HG02610 (cell line): ENCODE results near the gene SCYGR2.

Experiments
- ATAC-seq: cut with Tn5 transposase; IDR thresholded peaks from one replicate; pipeline ENCODE4 v1.9.1; 2021; ENCODE audit warnings: mild to moderate bottlenecking, moderate library complexity; ENCODE audit not compliant: unreplicated experiment

SCYGR2 gene

DNA sequence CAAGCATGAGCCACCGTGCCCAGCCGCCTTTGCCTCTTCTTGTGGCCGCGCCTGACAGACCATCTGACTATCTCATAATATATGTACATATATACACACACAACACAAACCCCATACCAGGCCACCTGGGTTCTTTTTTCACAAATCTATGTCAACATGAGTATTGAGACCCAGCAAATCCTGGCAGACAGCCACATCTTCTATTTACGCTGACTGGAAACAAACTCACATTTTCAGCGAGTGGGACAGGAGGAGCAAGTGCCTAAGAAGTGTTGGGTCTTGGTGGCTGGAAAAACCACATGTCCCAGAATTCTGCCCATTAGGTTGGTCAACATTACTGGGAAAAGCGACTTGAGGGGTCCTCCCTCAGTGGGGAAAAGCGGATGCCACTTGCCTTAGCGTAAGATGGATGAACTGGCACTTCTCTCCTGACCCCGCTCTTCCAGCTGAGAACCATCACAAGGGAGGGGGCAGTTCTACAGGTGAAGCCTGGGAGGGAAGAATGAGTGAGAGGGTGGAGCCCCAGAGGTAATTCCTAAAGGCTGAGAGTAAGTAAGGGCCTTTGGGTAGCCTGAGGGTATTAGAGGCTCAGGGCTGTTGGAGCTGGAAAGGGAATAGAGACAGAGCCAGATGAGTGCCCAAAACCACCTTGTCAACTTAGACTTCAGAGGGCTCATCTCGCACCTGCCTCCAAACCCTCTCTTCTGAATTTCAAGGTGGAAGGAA, 14.0 kb downstream of the SCYGR2 start:
- no peak for ATAC-seq

DNA sequence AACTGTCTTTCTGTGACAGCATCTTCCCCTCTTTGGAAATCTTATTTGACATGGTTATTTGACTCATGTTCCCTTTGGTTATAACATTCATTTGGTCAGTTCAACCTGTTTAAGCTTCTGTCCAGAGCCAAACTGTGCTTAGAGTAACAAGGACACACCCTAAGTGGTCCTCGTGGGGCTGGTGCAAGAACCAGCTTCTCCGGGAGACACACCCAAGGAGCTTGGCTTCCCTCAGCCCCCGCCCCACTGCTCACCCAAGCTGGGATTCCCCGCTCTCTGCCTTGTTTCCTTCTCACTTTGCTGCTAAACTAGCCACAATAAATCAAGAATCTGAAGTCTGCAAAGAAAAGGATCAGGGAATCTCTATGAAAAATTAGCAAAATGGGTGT, 14.6 kb downstream of the SCYGR2 start:
- no peak for ATAC-seq

DNA sequence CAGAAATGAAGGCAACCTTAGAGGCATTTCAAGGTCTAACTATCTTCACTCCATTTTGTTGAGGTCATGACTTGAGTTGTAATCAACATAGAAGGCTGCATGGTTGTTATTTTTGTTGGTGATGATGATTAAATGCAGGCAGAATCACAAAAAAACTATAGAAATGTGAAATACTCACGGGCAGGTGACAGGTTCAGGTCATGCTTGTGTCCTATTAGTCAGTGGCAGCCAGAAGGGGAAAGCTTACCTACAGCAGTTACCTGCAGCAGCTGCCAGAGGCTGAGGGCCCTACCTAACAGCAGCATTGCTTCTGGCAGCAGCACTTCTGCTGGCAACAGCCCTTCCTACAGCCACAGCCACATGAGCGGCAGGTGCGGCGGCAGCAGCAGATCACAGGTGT, 15.6 kb downstream of the SCYGR2 start:
- ATAC-seq: no peak

DNA sequence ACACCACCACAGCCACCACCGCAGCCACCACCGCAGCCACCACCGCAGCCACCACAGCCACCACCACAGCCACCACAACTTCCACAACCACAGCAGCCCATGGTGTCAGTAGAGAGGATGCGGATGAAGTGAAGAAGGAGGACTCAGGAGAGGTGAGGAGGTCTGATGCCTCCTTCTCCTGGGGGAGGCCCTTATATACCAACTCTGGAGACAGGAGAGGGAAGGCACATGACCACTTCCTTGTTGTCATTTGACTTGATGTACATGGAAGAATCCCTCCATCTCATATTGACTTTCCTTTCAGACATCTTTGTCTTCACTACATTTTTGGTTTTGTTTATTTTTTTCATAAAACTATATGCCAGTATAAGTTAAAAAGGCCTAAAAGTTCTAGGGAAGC, 16.0 kb downstream of the SCYGR2 start, which contains the start of gene SCYGR3:
SCYGR3 (minus strand) TSS at position 101 of the 400 bp plus-strand sequence; CDS start at position 101, 0 bp downstream.
- no peak for ATAC-seq

DNA sequence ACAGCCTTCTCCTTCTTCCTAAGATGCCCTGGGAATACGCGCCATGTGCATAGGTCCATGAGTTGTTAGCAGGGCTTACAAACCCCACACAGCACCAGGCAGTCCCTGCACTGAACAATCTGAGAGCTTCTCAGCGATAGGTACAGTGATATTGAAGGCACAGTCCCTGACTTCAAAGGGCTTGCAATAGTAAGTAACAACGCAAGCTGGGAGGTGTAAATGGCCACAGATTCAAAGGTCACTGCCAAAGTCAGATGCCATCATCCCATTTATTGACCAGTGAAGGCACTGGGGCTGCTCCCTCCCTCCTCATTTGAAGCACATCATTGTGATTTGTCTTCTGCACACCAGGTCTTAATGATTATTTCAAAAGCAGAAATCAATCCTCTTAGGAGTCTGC, 16.5 kb downstream of the SCYGR2 start:
- no peak for ATAC-seq

DNA sequence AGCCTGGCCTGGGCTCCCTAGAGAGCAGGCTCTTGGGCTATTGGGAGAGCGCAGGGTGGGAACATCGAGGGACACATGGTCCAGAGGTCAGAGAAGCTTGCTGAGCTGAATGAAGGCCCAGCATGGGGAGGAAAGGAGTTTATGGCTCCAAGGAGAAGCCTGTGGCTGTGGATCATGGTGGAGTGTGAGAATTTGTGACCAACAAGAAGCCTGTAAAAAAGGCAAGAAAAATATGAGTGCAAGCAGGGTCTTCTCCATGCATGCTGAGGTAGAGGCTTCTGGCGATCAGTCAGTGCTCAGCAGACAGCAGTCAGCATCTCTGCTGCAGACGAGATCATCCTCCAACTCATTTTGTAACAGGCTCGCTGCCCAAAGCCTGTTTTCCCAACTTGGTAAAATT, 17.2 kb downstream of the SCYGR2 start:
- no peak for ATAC-seq

DNA sequence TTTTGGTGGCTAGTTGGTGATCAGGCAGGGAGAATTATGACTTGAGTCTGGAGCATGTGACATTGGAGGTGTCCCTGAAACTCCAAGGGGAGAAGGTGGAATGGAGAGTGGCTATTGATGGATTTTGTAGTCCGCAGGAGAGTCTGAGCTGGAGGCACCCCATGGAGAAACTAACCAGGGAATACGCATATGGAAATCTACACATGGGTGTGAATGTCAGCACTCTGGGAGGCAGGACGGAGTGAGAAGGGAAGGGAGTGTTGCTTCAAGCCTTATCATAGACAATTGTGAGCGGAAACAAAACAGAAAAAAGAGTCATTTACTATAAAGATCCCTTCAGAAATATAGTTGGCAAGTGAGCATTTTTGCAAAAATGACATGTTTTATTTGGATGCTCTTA, 17.9 kb downstream of the SCYGR2 start:
- ATAC-seq: no peak

DNA sequence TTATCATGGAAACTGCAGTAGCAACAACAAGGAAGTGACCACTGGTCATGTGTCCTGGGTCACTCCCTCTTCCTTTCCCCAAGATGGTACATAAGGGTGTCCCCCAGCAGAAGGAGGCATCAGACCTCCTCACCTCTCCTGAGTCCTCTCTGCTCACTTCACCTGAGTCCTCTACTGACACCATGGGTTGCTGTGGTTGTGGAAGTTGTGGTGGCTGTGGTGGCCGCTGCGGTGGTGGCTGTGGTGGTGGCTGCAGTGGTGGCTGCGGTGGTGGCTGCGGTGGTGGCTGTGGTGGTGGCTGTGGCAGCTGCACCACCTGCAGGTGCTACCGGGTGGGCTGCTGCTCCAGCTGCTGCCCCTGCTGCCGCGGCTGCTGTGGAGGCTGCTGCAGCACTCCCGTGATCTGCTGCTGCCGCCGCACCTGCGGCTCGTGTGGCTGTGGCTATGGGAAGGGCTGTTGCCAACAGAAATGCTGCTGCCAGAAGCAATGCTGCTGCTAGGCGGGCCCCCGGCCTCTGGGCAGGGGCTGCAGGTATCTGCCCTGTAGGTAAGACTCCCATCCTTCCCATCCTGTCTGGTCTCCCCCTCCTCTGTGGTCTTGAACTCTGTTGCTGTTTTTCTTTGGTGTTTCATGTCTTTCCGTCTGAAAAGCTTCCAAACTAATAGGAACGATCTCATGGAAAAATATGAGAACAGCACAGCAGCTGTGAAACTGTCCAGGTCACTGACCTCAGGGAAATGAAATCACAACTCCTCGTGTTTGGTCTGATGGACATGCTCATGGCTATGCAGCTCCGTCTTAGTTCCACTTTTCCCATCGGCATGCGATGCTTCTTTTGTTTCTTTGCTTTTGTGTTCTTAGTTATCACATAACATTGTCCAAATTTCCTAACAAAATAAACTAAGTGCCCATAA, 18.9 kb downstream of the SCYGR2 start, which contains the start of gene SCYGR4:
SCYGR4 (plus strand) TSS at position 183 of the 915 bp plus-strand sequence; CDS start at position 183, 0 bp downstream.
- ATAC-seq: no peak

DNA sequence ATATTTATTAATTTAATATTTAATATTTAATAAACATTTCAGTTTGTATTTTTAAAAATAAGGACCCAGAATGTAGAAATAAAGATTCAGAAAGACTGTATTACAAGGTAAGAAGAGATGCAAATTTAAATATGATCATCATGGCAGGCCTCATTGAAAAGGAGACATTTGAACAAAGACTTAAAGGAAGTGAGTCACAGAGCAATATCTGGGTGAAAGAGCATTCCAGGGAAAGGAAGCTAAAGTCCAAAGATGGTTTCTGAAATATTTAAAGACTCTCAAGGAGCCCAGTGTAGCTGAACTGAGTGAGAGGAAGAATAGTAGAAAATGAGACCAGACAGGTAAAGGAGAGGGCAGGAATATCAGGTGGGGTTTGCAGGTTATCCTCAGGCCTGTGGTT, 24.5 kb downstream of the SCYGR2 start:
- no peak for ATAC-seq

DNA sequence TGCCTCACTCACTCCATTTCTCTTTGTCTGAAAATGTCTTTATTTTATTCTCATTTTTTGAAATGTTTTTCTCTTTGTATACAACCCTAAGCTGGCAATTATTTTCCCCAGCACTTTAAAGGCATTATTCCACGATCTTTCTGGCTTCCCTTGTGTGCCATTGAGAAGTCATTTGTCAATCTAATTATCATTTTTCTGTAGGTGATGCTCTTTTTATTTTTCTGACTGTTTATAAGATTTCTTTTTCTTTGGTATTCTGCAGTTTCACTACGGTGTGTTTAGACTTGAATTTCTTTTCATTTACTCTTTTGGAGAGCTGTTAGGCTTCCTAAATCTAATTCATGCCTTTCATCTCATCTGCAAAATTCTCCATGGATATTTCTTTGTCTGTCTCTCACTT, 26.7 kb downstream of the SCYGR2 start:
- ATAC-seq: no peak

DNA sequence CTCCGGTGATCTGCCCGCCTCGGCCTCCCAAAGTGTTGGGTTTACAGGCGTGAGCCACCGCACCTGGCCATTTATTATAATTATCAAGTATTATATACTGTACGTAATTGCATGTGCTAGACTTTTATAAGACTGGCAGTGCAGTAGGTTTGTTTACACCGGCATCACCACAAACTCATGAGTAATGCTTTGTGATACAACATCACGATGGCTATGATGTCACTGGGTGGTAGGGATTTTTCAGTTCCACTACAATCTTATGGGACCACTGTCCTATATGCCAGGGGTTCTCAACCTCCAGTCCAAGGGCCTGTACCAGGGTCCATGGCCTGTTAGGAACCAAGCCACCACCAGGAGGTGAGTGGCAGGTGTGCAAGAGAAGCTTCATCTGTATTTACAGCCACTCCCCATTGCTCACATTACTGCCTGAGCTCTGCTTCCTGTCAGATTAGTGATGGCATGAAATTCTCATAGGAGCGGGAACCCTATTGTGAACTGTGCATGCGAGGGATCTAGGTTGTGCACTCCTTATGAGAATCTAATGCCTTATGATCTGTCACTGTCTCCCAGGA, 28.0 kb downstream of the SCYGR2 start:
- ATAC-seq: no peak

DNA sequence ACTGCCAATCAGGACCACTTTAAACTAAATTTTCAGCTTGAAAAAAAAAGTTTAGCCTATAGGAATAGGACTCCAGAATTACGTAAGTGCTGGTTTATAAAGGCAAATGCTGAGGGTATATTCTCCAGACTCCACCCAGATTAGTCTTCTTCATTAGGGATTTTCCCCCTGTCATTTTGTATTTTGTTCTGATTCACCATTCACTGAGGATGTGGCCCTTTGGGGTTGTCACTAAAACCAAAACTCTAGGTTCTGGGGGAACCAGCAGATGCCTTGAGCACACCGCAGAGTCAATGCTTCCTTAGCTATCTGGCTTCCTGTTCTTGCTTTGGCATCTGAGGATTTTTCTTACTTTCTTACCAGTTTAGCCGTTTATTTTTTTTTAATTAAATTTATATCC, 29.1 kb downstream of the SCYGR2 start:
- ATAC-seq: peak; percentile 100

DNA sequence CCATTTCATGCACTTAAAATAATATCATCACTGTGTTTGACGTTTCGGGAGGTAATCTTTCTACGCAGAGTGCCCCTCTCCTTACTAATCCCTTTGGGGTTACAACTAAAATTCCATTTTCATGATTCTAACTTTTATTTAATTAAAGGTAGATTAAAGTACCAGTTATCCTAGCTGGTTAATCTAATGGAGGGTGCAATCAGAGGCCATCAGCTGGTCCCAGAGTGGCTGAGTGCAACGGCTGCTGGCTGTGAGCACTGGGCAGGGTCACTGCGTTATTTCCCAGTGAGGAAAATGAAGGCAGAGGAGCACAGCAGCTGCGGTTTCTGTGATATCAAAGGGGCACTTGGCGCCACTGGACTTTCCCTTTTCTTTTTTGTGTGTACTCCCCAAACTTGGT, 30.7 kb downstream of the SCYGR2 start:
- ATAC-seq: no peak

DNA sequence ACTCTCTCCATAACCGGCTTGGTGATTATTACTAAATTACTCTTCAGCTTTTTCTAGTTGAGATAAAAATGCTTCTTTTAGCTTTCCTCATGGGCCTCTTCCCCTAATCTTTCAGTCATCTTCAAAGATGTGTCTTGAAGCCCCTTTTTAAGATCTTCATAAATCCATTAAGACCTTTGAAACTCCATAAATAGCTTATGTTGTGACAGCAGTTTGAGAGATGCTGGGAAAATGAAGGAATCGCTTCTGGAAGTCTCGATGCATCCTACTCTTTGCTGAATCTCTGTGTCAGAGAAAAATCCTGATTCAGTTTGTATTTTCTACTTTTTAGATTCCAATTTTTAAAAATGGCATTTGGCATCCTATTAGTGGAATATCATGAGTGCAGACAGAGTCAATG, 31.6 kb downstream of the SCYGR2 start:
- ATAC-seq: no peak

DNA sequence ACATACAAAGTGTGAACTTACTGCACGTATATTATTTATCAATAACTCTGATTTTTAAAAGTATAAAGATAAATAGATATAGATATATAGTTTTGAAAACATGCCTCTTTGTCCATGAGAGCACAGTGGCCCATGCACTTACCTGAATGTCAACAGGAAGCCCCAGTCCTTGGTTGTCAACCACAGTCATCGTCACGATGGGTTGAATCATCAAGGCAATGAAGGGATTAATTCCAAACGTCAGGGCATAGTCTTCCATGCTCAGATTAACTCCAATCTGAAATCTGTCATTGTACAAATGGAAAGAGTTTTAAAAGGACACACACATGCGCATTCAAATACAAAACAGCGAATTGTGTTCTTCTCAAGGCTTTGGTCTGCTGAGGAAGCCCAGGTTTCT, 34.1 kb downstream of the SCYGR2 start:
- no peak for ATAC-seq

DNA sequence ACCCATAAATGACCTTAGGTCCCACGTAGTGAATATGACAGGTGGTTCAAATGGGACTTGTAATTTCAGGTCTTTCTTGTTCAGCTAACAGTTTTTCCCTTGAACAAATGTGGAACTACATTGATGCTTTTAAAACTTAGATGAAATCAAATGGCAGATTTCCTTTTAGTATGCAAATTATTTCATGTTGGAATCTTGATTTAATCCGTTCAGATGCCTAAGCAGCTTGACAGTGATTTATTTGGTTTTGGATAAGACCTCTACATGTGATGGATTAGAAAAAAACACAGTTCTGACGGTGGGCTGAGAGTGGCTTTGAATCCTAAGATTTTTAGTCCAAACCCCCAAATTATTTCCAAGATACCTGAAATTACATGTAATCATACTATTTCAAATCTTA, 35.5 kb downstream of the SCYGR2 start:
- ATAC-seq: no peak

DNA sequence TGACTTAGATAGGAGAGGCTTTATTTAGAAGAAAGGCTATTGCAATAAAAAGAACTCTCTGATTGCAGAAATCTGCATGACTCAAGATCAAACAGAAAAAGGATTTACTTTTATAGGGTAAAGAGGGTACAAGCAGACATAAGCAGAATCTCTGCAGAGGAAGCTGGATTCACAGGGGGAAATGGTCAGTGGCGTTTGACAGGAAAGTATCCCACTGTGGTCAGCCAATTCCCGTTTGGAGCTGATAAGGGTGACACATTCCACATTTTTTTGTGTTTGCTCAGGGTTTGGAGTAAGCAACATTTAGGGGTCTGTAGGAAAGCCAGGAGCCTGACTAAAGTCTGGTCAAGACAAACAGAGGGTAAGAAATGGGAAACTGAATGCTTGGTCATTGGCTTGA, 44.0 kb downstream of the SCYGR2 start:
- no peak for ATAC-seq

DNA sequence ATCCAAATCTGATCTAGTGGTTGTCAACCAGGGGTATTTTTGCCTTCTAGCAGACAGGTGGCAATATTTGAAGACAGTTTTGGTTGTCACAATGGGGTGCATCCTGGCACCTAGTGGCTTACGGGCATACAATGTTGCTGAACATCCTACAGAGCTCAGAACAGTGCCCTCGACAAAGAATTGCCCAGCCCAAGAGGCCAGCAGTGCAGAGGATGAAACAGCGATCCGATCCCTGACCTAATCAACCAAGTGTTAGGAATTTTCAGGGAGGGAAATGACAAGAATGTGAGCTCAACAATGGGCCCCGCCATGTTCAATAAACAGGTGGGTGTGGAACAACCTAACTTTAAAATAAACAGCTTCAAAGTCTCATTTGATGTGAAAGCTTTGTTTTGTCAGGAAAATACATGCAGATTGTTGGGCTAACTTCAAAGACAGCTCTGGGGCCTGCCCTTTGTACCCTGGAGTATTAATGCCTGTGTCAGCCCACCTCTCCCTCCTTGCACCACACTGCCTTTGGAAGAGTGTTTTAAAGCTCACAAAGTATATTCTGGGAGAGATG, 45.4 kb downstream of the SCYGR2 start:
- ATAC-seq: no peak
